GM10248 (cell line): ENCODE data around the gene PYY.

Experiments
- CTCF ChIA-PET: fragments of 300-600 bp; sonication (Branson Sonifier 250); formaldehyde crosslinking; extraction: SDS; loops from one replicate; lab custom pipeline; 2021; ENCODE audit warnings: antibody characterized with exemption; lab: Yijun Ruan, JAX
- POLR2A ChIA-PET: fragments of 350-650 bp; sonication (Branson Sonifier 250); formaldehyde crosslinking; extraction: SDS; loops from one replicate; lab custom pipeline; 2020; ENCODE audit warnings: antibody characterized with exemption; lab: Yijun Ruan, JAX
- DNase-seq: peaks from one replicate; pipeline ENCODE4 v3.0.0; 2012; ENCODE audit errors: extremely low spot score
- TF ChIP-seq, protein P1 (sequence below): IDR thresholded peaks from 2 replicates; pipeline ENCODE4 v1.5.1; 2012; ENCODE audit warnings: mild to moderate bottlenecking, low read depth; ENCODE audit errors: extremely low read depth, missing control alignments, control extremely low read depth

Gene PYY

GRCh38 chr17:43909537-43910231, 44.1 kb downstream of the PYY start:
- ChIA-PET POLR2A (no interaction called here), CTCF (interaction anchor here (0.7 to 6.5 kb wide), 32 partner anchors 8 to 379 kb away, joined by 3 to 50 read pairs (median 4); partner anchors contain the start of genes CD300LG and PPY)
- DNase-seq = no peak
- TF ChIP-seq, protein P1, sequence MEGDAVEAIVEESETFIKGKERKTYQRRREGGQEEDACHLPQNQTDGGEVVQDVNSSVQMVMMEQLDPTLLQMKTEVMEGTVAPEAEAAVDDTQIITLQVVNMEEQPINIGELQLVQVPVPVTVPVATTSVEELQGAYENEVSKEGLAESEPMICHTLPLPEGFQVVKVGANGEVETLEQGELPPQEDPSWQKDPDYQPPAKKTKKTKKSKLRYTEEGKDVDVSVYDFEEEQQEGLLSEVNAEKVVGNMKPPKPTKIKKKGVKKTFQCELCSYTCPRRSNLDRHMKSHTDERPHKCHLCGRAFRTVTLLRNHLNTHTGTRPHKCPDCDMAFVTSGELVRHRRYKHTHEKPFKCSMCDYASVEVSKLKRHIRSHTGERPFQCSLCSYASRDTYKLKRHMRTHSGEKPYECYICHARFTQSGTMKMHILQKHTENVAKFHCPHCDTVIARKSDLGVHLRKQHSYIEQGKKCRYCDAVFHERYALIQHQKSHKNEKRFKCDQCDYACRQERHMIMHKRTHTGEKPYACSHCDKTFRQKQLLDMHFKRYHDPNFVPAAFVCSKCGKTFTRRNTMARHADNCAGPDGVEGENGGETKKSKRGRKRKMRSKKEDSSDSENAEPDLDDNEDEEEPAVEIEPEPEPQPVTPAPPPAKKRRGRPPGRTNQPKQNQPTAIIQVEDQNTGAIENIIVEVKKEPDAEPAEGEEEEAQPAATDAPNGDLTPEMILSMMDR = no peak

- CTCF ChIA-PET = interaction anchor here (0.8 to 6.5 kb wide), 9 partner anchors 8 to 134 kb away, joined by 3 to 50 read pairs (median 17); partner anchors contain the start of gene PPY
- DNase-seq = no peak
- POLR2A ChIA-PET = no interaction called here
- TF ChIP-seq, protein P1 = no peak
Measured at GRCh38 chr17:43907998-43908721, 45.6 kb downstream of the PYY start.

DNA sequence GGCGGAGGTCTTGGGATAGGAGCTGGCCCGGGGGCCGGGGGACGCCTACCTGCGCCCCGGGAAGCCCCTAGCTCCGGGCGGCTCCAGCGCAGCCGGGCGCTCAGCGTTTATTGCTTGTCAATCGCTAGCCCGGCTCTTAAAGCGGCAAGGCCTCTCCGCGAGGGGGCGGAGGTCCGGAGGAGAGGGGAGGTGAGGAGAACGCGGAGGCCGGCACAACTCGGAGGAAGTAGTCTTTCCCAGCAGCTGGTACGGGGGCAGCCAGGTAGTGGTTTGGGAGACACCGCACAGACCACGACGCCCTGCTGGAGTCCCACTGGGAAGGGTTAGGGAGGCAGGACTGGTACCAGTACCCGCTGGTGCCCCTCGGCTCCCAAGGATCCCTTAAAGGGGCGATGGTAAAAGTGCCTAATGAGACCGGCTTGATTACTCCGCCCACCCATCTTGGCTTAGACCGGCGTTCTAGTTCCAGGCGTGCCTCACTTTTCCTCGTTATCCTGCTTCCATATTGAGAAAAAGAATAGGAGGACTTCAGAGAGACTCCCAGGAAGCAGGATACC, 46.2 kb downstream of the PYY start, which contains the start of gene MPP2:
TSS of gene MPP2 (minus strand) at position 112 of the 557 bp plus-strand sequence. CDS start 3,076 bp downstream, outside the sequence.
- POLR2A ChIA-PET = no interaction called here
- CTCF ChIA-PET = interaction anchor here (1.6 to 6.5 kb wide), 2 partner anchors 28 to 37 kb away, joined by 4 to 41 read pairs; no protein-coding TSS in a partner anchor
- TF ChIP-seq, protein P1 = no peak
- peak; percentile 48 for DNase-seq

DNA sequence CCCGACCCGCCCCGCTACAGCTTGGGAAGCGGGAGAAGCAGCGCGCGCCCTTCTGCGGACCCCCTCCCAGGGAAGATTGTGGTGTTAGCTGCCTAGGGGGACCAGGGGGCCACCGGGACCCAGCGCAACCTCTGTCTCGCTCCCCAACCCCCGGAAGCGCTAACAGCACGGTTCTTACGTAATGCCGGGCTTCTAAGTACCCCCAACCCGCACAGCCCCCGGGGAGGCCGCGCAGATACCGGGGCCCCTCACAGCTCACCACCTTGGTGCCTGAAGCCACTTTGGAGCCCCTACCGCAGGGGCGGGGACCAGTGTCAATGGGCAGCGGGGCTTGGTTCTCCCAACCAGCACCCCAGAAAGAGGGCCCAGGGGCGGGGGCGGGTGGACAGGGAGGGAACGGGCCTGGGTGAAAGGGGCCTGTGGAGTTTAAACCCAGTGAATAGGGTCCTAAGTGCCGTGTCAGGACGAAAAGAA, 46.8 kb downstream of the PYY start:
- CTCF ChIA-PET = interaction anchor here (1.0 to 6.5 kb wide), 3 partner anchors 18 to 37 kb away, joined by 3 to 41 read pairs (median 4); no protein-coding TSS in a partner anchor
- no peak for DNase-seq
- POLR2A ChIA-PET = no interaction called here
- TF ChIP-seq, protein P1 = no peak

GRCh38 chr17:43905985-43906852, 47.5 kb downstream of the PYY start:
- CTCF ChIA-PET = interaction anchor here (1.0 to 6.5 kb wide), 3 partner anchors 17 to 38 kb away, joined by 3 to 41 read pairs (median 4); no protein-coding TSS in a partner anchor
- DNase-seq = no peak
- TF ChIP-seq, protein P1 = no peak
- POLR2A ChIA-PET = no interaction called here
